Uterus (tissue), 2 donors: ENCODE results near the gene ITPR3.

Experiments used
- CTCF ChIP-seq, 4 experiments: fragments of 200-600 bp in 2 of 4; fragments of 450-650 bp in 2 of 4; sonication (generic) in 2 of 4; IDR thresholded peaks; one replicate each; pipeline ENCODE4 v1.5.1; 2016 to 2019; ENCODE audit warnings: antibody characterized with exemption in 4 of 4, mild to moderate bottlenecking in 2 of 4, moderate library complexity in 1 of 4
- POLR2A ChIP-seq, 2 donors: fragments of 450-650 bp; IDR thresholded peaks; one replicate each; pipeline ENCODE4 v1.6.1; 2016; ENCODE audit warnings: antibody characterized with exemption in 2 of 2, mild to moderate bottlenecking in 1 of 2, moderate library complexity in 1 of 2

GRCh38 chr6:33639559-33639958, 18.4 kb downstream of the ITPR3 start:
- no peak for TF ChIP-seq POLR2A (IDR thresholded peaks at IDR 0.05)
- no peak for TF ChIP-seq CTCF (IDR thresholded peaks at IDR 0.05)
